Endothelial cell of umbilical vein (primary cell): ENCODE measurements around the gene AK5. TPM values are rescaled to one million over a fixed set of nuclear protein-coding genes. Genes with fewer than 3 reads are reported as not detected.

ENCODE experiments used
- BruUV-seq: library from RNA; stranded (reverse); fragments of 400-500 nt; replicated peaks from 2 replicates; lab custom pipeline; 2021; lab: Mats Ljungman, UMichigan
- CTCF ChIA-PET: fragments of 300-600, 350-600 bp; sonication (Branson Sonifier 250); formaldehyde crosslinking; loops from one replicate; lab custom pipeline; 2021; ENCODE audit warnings: antibody characterized with exemption, inconsistent platforms; lab: Charles Lee
- POLR2A ChIA-PET: fragments of 300-600, 350-600 bp; sonication (Branson Sonifier 250); formaldehyde crosslinking; loops from one replicate; lab custom pipeline; 2021; ENCODE audit warnings: antibody characterized with exemption, inconsistent platforms; lab: Charles Lee
- DNase-seq: peaks from one replicate; pipeline ENCODE4 v3.0.0-alpha.2; 2011; ENCODE audit warnings: low read depth, low spot score
- FAIRE-seq: peaks from 2 replicates; lab custom pipeline; 2011; peaks lifted over from hg19 to GRCh38; lab: Jason Lieb, UNC
- H2AFZ ChIP-seq: 2 replicates; pipeline ENCODE4 v1.6.0; 2012; ENCODE audit warnings: low read depth, low read length, control low read depth, inconsistent platforms
- H3K27ac ChIP-seq: 2 replicates; pipeline ENCODE4 v1.5.1; 2011; ENCODE audit warnings: low read depth, mild to moderate bottlenecking, control low read depth, low read length, moderate library complexity; ENCODE audit not compliant: insufficient read depth
- H3K27me3 ChIP-seq, 2 experiments: 2 replicates each; pipeline versions ENCODE4 v1.6.0 to v1.6.1; 2011; ENCODE audit warnings: low read length in 2 of 2, mixed read lengths in 1 of 2; ENCODE audit not compliant: control insufficient read depth in 2 of 2, insufficient read depth in 2 of 2
- H3K36me3 ChIP-seq, 2 experiments: 2 replicates in 1 of 2; 3 replicates in 1 of 2; pipeline ENCODE4 v1.5.1; 2011; ENCODE audit warnings: low read length in 2 of 2, mild to moderate bottlenecking in 1 of 2, moderate library complexity in 1 of 2; ENCODE audit not compliant: control insufficient read depth in 2 of 2, insufficient read depth in 2 of 2; ENCODE audit errors: extremely low read depth in 1 of 2
- H3K4me1 ChIP-seq: 3 replicates; pipeline ENCODE4 v1.5.1; 2011; ENCODE audit warnings: mild to moderate bottlenecking, low read length; ENCODE audit not compliant: control insufficient read depth, insufficient read depth; ENCODE audit errors: extremely low read depth
- H3K4me2 ChIP-seq: 2 replicates; pipeline ENCODE4 v1.6.1; 2011; ENCODE audit warnings: low read length, control low read depth, mixed read lengths; ENCODE audit not compliant: insufficient read depth
- H3K4me3 ChIP-seq, 3 experiments: fragments of 200-600 bp in 1 of 3; sonication (generic), shearing (Covaris generic) in 1 of 3; replicated peaks in 1 of 3; 2 replicates each; pipeline ENCODE4 v1.5.1; 2011 to 2016; ENCODE audit warnings: control low read depth in 3 of 3, low read length in 3 of 3, mild to moderate bottlenecking in 2 of 3, inconsistent platforms in 1 of 3, low read depth in 1 of 3, moderate library complexity in 1 of 3; ENCODE audit not compliant: insufficient read depth in 1 of 3
- H3K79me2 ChIP-seq: 2 replicates; pipeline ENCODE4 v1.6.0; 2012; ENCODE audit warnings: low read length, inconsistent platforms; ENCODE audit not compliant: control insufficient read depth, insufficient read depth
- H3K9ac ChIP-seq: replicated peaks from 2 replicates; pipeline ENCODE3; 2011; ENCODE audit warnings: low read length, control low read depth; ENCODE audit not compliant: insufficient read depth; ENCODE audit errors: extremely low read depth
- H3K9me1 ChIP-seq: replicated peaks from 3 replicates; pipeline ENCODE4 v1.6.0; 2011; ENCODE audit warnings: mild to moderate bottlenecking, low read length; ENCODE audit not compliant: control insufficient read depth, insufficient read depth; ENCODE audit errors: extremely low read depth
- H3K9me3 ChIP-seq: replicated peaks from 2 replicates; pipeline ENCODE4 v1.5.1; 2012; ENCODE audit warnings: low read length, inconsistent platforms; ENCODE audit not compliant: control insufficient read depth, insufficient read depth
- H4K20me1 ChIP-seq: replicated peaks from 2 replicates; pipeline ENCODE3; 2011; ENCODE audit warnings: mild to moderate bottlenecking, low read length; ENCODE audit not compliant: control insufficient read depth, insufficient read depth; ENCODE audit errors: extremely low read depth
- CTCF ChIP-seq, 2 donors: IDR thresholded peaks; 1 replicate in 1 of 2; 2 replicates in 1 of 2; pipeline ENCODE4 v1.5.1; 2011; ENCODE audit warnings: low read length in 2 of 2, mild to moderate bottlenecking in 2 of 2, moderate library complexity in 2 of 2, control low read depth in 1 of 2, inconsistent platforms in 1 of 2, low read depth in 1 of 2; ENCODE audit not compliant: insufficient read depth in 1 of 2; ENCODE audit errors: extremely low read depth in 1 of 2
- EZH2 ChIP-seq: IDR thresholded peaks from 2 replicates; pipeline ENCODE4 v1.6.1; 2012; ENCODE audit warnings: borderline replicate concordance, low read depth, mild to moderate bottlenecking, moderate library complexity, low read length, inconsistent platforms; ENCODE audit not compliant: severe bottlenecking
- FOS ChIP-seq: IDR thresholded peaks from 2 replicates; pipeline ENCODE4 v1.6.1; 2011; ENCODE audit warnings: mild to moderate bottlenecking, low read length, moderate library complexity, borderline replicate concordance; ENCODE audit not compliant: insufficient read depth
- GATA2 ChIP-seq: IDR thresholded peaks from 2 replicates; pipeline ENCODE4 v1.7.0; 2011; ENCODE audit warnings: low read depth, mild to moderate bottlenecking, moderate library complexity, mixed read lengths, low read length; ENCODE audit not compliant: insufficient read length, insufficient read depth
- JUN ChIP-seq: IDR thresholded peaks from 2 replicates; pipeline ENCODE4 v1.6.1; 2011; ENCODE audit warnings: borderline replicate concordance, low read depth; ENCODE audit not compliant: insufficient read length, insufficient read depth
- MYC ChIP-seq: IDR thresholded peaks from one replicate; pipeline ENCODE4 v1.6.1; 2011; ENCODE audit warnings: mild to moderate bottlenecking, low read depth, low read length
- POLR2A ChIP-seq: IDR thresholded peaks from 2 replicates; pipeline ENCODE4 v1.6.1; 2012; ENCODE audit warnings: low read depth, mild to moderate bottlenecking, control low read depth, low read length
- POLR2AphosphoS5 ChIP-seq: IDR thresholded peaks from 2 replicates; pipeline ENCODE4 v1.6.1; 2012; ENCODE audit warnings: low read depth, mild to moderate bottlenecking, control low read depth, low read length, moderate library complexity; ENCODE audit not compliant: insufficient read depth
- dilution Hi-C: fragments of 300-500 bp; cut with MboI; formaldehyde crosslinking; loops from one replicate; pipeline ENCODE4 v1.15.0; 2019; ENCODE audit warnings: low sequenced_read_pairs; ENCODE audit not compliant: extremely low pct_ligation_motif_present
- intact Hi-C: fragments of 100-400 bp; cut with micrococcal nuclease; formaldehyde crosslinking; loops from one replicate; pipeline ENCODE4 v1.10.0; 2022
- polyA plus RNA-seq, 4 experiments: library from polyadenylated mRNA; depleted of rRNA in 3 of 4; stranded (reverse) in 3 of 4; unstranded in 1 of 4; fragments of >200 nt; gene quantifications; 2 replicates each; pipeline versions ENCODE4 v1.2.1 to v1.2.3, GENCODE V29; 2011 to 2012; ENCODE audit warnings: missing spikeins in 1 of 4
- total RNA-seq: library from RNA; stranded (reverse); gene quantifications from 2 replicates; pipeline ENCODE4 v1.2.3, GENCODE V29; 2021
- TF ChIP-seq, protein P1 (sequence below): IDR thresholded peaks from 2 replicates; pipeline ENCODE4 v1.6.1; 2011; ENCODE audit not compliant: insufficient read depth, insufficient read length

The AK5 gene
- total and polyA plus RNA-seq, 2 donors (not counting 3 experiments of a cell fraction or from before 2014, with no cell fraction given), result 5.0 to 7.5 TPM

DNA sequence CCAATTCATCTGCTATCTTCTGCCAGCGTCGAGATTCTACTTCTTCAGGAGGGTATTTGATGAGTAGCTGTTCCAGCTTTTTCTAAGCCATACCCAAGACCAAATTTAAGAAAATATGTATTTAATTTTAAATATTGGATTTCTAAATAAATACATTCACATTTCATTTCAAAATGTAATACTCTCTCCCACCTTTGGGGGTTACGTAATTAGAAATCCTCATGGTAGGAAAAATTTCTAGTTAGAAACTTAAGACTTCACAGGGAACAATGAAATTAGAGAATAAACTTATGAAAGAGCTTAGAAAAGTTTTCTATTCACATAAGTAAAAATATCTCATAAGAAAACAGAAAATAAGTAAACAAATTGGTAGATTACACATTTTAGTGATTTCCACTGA is 297.7 kb downstream of the AK5 start:
- Histone ChIP-seq H3K4me3 (no peak overlapping the region), H3K9me1 (no peaks in the 10 kb centered on the region), H2AFZ (no peak overlapping the region), H3K36me3 (peaks cover 6 to 9% of the 10 kb centered on the region in 2 experiments), H3K9me3 (no peaks in the 10 kb centered on the region), H3K4me2 (no peak overlapping the region), H3K9ac (no peak overlapping the region), H3K4me1 (no peaks in the 10 kb centered on the region), H3K27ac (no peak overlapping the region), H3K27me3 (no peaks in the 10 kb centered on the region), H4K20me1 (no peaks in the 10 kb centered on the region), H3K79me2 (no peaks in the 10 kb centered on the region)
- DNase-seq, result no peak
- no peak for TF ChIP-seq FOS
- no peak for TF ChIP-seq POLR2A
- TF ChIP-seq EZH2, result no peak
- BruUV-seq, result no TSS peak
- POLR2A ChIA-PET, result no interaction called here
- dilution Hi-C loops, result no loop called here
- CTCF ChIA-PET, result no interaction called here
- no peak for FAIRE-seq
- intact Hi-C loops, result loop anchor here (5.0 kb wide), 1 partner anchor 103 kb away; the partner anchor contains the start of gene ZZZ3

- no TSS peak for BruUV-seq
Measured at GRCh38 chr1:77582905-77583304, 301.1 kb downstream of the AK5 start.

More at GRCh38 chr1:77582905-77583304, 301.1 kb downstream of the AK5 start:
- Histone ChIP-seq H2AFZ (no peak overlapping the region), H4K20me1 (no peaks in the 10 kb centered on the region), H3K27me3 (no peaks in the 10 kb centered on the region), H3K9me1 (no peaks in the 10 kb centered on the region), H3K9me3 (no peaks in the 10 kb centered on the region), H3K4me3 (no peak overlapping the region), H3K79me2 (peaks cover 14% of the 10 kb centered on the region), H3K4me2 (no peak overlapping the region), H3K4me1 (no peaks in the 10 kb centered on the region), H3K27ac (no peak overlapping the region), H3K9ac (no peak overlapping the region), H3K36me3 (peaks cover 3 to 4% of the 10 kb centered on the region in 2 experiments)
- TF ChIP-seq CTCF (IDR thresholded peaks at IDR 0.05; ENCODE audit: extremely low read depth in 1 of 2, insufficient read depth in 1 of 2, low read depth in 1 of 2, low read length in 2 of 2) (no peak), JUN (no peak), POLR2AphosphoS5 (no peak), EZH2 (no peak), POLR2A (no peak), FOS (no peak), GATA2 (no peak), MYC (no peak)
- TF ChIP-seq, protein P1, sequence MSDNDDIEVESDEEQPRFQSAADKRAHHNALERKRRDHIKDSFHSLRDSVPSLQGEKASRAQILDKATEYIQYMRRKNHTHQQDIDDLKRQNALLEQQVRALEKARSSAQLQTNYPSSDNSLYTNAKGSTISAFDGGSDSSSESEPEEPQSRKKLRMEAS, result no peak
- dilution Hi-C loops (no loop called here), intact Hi-C loops (no loop called here)
- CTCF ChIA-PET, result no interaction called here
- DNase-seq, result no peak
- POLR2A ChIA-PET, result no interaction called here
- FAIRE-seq, result no peak
